A549 (cell line): ENCODE results near the gene CLSTN1. TPM values are rescaled to one million over a fixed set of nuclear protein-coding genes. Genes with fewer than 3 reads are reported as not detected.
A peak's percentile ranks its signal among the peaks of the same experiment; 100 is the strongest.

Experiments
- ATAC-seq, 2 experiments: fragments of 200-7000 bp in 1 of 2; fragments of >200 bp in 1 of 2; cut with Nextera tagmentation in 1 of 2; cut with Tn5 transposase in 1 of 2; 3 replicates each; pipeline versions ENCODE4 v1.8.0 to v1.9.1; 2018 to 2020; ENCODE audit warnings: mild to moderate bottlenecking in 1 of 2, moderate library complexity in 1 of 2
- CTCF ChIA-PET: fragments of 300-600 bp; sonication (Branson Sonifier 250); formaldehyde crosslinking; extraction: SDS; loops from one replicate; lab custom pipeline; 2021; ENCODE audit warnings: antibody characterized with exemption, inconsistent platforms; lab: Yijun Ruan, JAX
- POLR2A ChIA-PET: fragments of 350-600 bp; formaldehyde crosslinking; extraction: SDS; loops from one replicate; lab custom pipeline; 2021; ENCODE audit warnings: antibody characterized with exemption, inconsistent platforms; lab: Yijun Ruan, JAX
- DNase-seq, 2 experiments: peaks; one replicate each; pipeline versions ENCODE4 v3.0.0 to v3.0.0-alpha.2; 2011 to 2016; ENCODE audit warnings: low read depth in 1 of 2, low spot score in 1 of 2
- FAIRE-seq: peaks from 2 replicates; lab custom pipeline; 2011; peaks lifted over from hg19 to GRCh38; lab: Jason Lieb, UNC
- H3K27ac ChIP-seq, 2 experiments: fragments of >200 bp; sonication (Bioruptor Twin); formaldehyde crosslinking; 3 replicates each; pipeline ENCODE4 v1.5.1; 2016 to 2017
- H3K4me1 ChIP-seq: fragments of >200 bp; sonication (Bioruptor Twin); formaldehyde crosslinking; 3 replicates; pipeline ENCODE4 v1.6.1; 2016
- H3K4me2 ChIP-seq: fragments of >200 bp; sonication (Bioruptor Twin); formaldehyde crosslinking; 3 replicates; pipeline ENCODE4 v1.6.1; 2016
- H3K4me3 ChIP-seq: fragments of >200 bp; sonication (Bioruptor Twin); formaldehyde crosslinking; 3 replicates; pipeline ENCODE4 v1.5.1; 2016
- H3K9me3 ChIP-seq: fragments of >200 bp; sonication (Bioruptor Twin); formaldehyde crosslinking; 3 replicates; pipeline ENCODE4 v1.6.1; 2016
- CBX2 ChIP-seq: fragments of 200-600 bp; sonication (generic); IDR thresholded peaks from 2 replicates; pipeline ENCODE4 v1.6.1; 2016; ENCODE audit warnings: low read depth, mild to moderate bottlenecking, borderline replicate concordance
- CEBPB ChIP-seq, 2 experiments: fragments of >200 bp in 1 of 2; sonication (Bioruptor Twin) in 1 of 2; formaldehyde crosslinking in 1 of 2; IDR thresholded peaks; 2 replicates each; pipeline ENCODE4 v1.6.1; 2012 to 2016
- CHD2 ChIP-seq: fragments of 150-350 bp; IDR thresholded peaks from 2 replicates; pipeline ENCODE4 v1.6.1; 2014; ENCODE audit warnings: low read length; ENCODE audit not compliant: partially characterized antibody
- ESRRA ChIP-seq: fragments of 150-350 bp; IDR thresholded peaks from 2 replicates; pipeline ENCODE4 v1.6.1; 2014; ENCODE audit warnings: mild to moderate bottlenecking, low read length, borderline replicate concordance
- FOSL2 ChIP-seq, 2 experiments: fragments of 450-650 bp in 1 of 2; fragments of >200 bp in 1 of 2; sonication (Bioruptor Twin) in 1 of 2; formaldehyde crosslinking; IDR thresholded peaks; 2 replicates each; pipeline versions ENCODE4 v1.5.0 to v1.6.1; 2016 to 2020; ENCODE audit warnings: mild to moderate bottlenecking in 1 of 2, moderate library complexity in 1 of 2
- GATA3 ChIP-seq: IDR thresholded peaks from 2 replicates; pipeline ENCODE4 v1.6.1; 2012; ENCODE audit warnings: borderline replicate concordance
- HDAC2 ChIP-seq: fragments of 200-600 bp; sonication (generic); IDR thresholded peaks from 2 replicates; pipeline ENCODE4 v1.6.1; 2016
- HOXB13 ChIP-seq: fragments of 250-450 bp; sonication (Bioruptor Pico); IDR thresholded peaks from 2 replicates; pipeline ENCODE4 v1.5.0; 2020; ENCODE audit warnings: low read depth, mild to moderate bottlenecking, moderate library complexity
- HOXB5 ChIP-seq: fragments of 250-450 bp; sonication (Bioruptor Pico); IDR thresholded peaks from 2 replicates; pipeline ENCODE4 v1.5.0; 2020; ENCODE audit warnings: mild to moderate bottlenecking, moderate library complexity
- JUN ChIP-seq, 2 experiments: fragments of >200 bp; sonication (Bioruptor Twin); formaldehyde crosslinking; IDR thresholded peaks; 2 replicates in 1 of 2; 3 replicates in 1 of 2; pipeline ENCODE4 v1.6.1; 2016 to 2017
- JUNB ChIP-seq: fragments of >200 bp; sonication (Bioruptor Twin); formaldehyde crosslinking; IDR thresholded peaks from 2 replicates; pipeline ENCODE4 v1.6.1; 2016
- MAFK ChIP-seq: fragments of 450-650 bp; IDR thresholded peaks from 2 replicates; pipeline ENCODE4 v1.6.1; 2014; ENCODE audit not compliant: partially characterized antibody
- MAZ ChIP-seq: fragments of 150-350 bp; IDR thresholded peaks from 2 replicates; pipeline ENCODE4 v1.6.1; 2014; ENCODE audit warnings: antibody characterized with exemption, low read depth, low read length, borderline replicate concordance
- NFE2L2 ChIP-seq: fragments of 150-350 bp; conservative IDR thresholded peaks from 2 replicates; pipeline ENCODE4 v1.6.1; 2014; ENCODE audit warnings: low read length
- POLR2A ChIP-seq: IDR thresholded peaks from 2 replicates; pipeline ENCODE4 v1.6.1; 2012; ENCODE audit warnings: mild to moderate bottlenecking, low read length
- RARB ChIP-seq: fragments of 250-450 bp; sonication (Bioruptor Pico); IDR thresholded peaks from 2 replicates; pipeline ENCODE4 v1.8.0; 2021; ENCODE audit warnings: mild to moderate bottlenecking, moderate library complexity
- RCOR1 ChIP-seq: fragments of 150-350 bp; IDR thresholded peaks from 2 replicates; pipeline ENCODE4 v1.6.1; 2014; ENCODE audit warnings: antibody characterized with exemption, low read length, low read depth
- RNF2 ChIP-seq: fragments of 200-600 bp; sonication (generic); IDR thresholded peaks from 2 replicates; pipeline ENCODE4 v1.6.1; 2016; ENCODE audit warnings: low read depth, mild to moderate bottlenecking, antibody characterized with exemption, moderate library complexity, borderline replicate concordance
- SREBF2 ChIP-seq: fragments of 450-650 bp; IDR thresholded peaks from 2 replicates; pipeline ENCODE4 v1.6.1; 2014; ENCODE audit warnings: mild to moderate bottlenecking, moderate library complexity
- TP53 ChIP-seq: fragments of 250-450 bp; sonication (Bioruptor Pico); IDR thresholded peaks from 2 replicates; pipeline ENCODE4 v1.5.0; 2021; ENCODE audit warnings: mild to moderate bottlenecking, moderate library complexity
- ZFP36 ChIP-seq: fragments of 450-650 bp; IDR thresholded peaks from 2 replicates; pipeline ENCODE4 v1.6.1; 2014; ENCODE audit warnings: borderline replicate concordance; ENCODE audit not compliant: partially characterized antibody
- WGBS: methylation state at CpG from one replicate; pipeline ENCODE4 v1.1.6; 2017; ENCODE audit errors: missing lambda C conversion rate; 5-methylcytosine and 5-hydroxymethylcytosine counted together
- polyA plus RNA-seq, 4 experiments: library from polyadenylated mRNA; depleted of rRNA in 3 of 4; stranded (reverse); fragments of >200 nt; fragmentation: RNase III in 1 of 4; extraction: RNeasy Plus Mini Kit Qiagen cat#74134 plus additional on column Dnase treatment in 1 of 4; gene quantifications; 2 replicates in 3 of 4; 3 replicates in 1 of 4; pipeline ENCODE4 v1.2.3, GENCODE V29; 2011 to 2017
- TF ChIP-seq, protein P1 (sequence below): fragments of 450-650 bp; IDR thresholded peaks from 2 replicates; pipeline ENCODE4 v1.6.1; 2014; ENCODE audit warnings: antibody characterized with exemption
- TF ChIP-seq, protein P2 (sequence below): fragments of >200 bp; sonication (Bioruptor Twin); formaldehyde crosslinking; IDR thresholded peaks from 3 replicates; pipeline ENCODE4 v1.5.1; 2016

CLSTN1 gene
- polyA plus RNA-seq, 2 of the 4 experiments (the other 2 are of a cell fraction), result 27.3 to 56.1 TPM

DNA sequence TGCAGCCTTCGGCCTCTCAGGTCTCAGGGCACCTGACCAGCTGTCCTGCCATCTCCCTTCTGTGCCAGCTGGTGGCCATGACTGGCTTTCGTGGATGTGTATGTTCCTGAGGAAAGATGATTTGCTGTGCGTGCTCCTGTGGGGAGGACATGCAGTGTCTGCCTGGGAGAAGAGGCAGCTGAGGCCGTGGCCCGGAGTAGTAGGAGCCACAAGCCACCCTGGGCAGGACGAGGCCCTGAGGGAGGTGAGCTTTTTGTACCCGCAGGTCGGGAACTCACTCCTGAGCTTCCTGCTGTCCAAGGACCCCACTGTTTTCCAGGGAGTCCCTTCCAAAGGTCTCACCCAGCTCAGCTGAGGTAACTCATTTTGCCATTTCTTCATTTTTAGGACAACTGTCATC, 113.7 kb downstream of the CLSTN1 start:
- POLR2A ChIA-PET, result no interaction called here
- TF ChIP-seq SREBF2 (no peak), GATA3 (no peak), RARB (CRISPR knock-in tag) (no peak), NFE2L2 (no peak), CBX2 (no peak), ESRRA (no peak), TP53 (CRISPR knock-in tag) (no peak), ZFP36 (no peak), POLR2A (no peak), CHD2 (no peak), HDAC2 (no peak), MAZ (no peak), MAFK (no peak), JUNB (no peak), FOSL2 (IDR thresholded peaks at IDR 0.05) (no peak), FOSL2 (CRISPR knock-in tag; IDR thresholded peaks at IDR 0.05) (no peak)
- TF ChIP-seq, protein P1, sequence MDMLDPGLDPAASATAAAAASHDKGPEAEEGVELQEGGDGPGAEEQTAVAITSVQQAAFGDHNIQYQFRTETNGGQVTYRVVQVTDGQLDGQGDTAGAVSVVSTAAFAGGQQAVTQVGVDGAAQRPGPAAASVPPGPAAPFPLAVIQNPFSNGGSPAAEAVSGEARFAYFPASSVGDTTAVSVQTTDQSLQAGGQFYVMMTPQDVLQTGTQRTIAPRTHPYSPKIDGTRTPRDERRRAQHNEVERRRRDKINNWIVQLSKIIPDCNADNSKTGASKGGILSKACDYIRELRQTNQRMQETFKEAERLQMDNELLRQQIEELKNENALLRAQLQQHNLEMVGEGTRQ, result no peak
- TF ChIP-seq, protein P2, sequence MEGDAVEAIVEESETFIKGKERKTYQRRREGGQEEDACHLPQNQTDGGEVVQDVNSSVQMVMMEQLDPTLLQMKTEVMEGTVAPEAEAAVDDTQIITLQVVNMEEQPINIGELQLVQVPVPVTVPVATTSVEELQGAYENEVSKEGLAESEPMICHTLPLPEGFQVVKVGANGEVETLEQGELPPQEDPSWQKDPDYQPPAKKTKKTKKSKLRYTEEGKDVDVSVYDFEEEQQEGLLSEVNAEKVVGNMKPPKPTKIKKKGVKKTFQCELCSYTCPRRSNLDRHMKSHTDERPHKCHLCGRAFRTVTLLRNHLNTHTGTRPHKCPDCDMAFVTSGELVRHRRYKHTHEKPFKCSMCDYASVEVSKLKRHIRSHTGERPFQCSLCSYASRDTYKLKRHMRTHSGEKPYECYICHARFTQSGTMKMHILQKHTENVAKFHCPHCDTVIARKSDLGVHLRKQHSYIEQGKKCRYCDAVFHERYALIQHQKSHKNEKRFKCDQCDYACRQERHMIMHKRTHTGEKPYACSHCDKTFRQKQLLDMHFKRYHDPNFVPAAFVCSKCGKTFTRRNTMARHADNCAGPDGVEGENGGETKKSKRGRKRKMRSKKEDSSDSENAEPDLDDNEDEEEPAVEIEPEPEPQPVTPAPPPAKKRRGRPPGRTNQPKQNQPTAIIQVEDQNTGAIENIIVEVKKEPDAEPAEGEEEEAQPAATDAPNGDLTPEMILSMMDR, result no peak
- no peak for FAIRE-seq
- CTCF ChIA-PET, result interaction anchor here (0.9 to 1.0 kb wide), 2 partner anchors 11 to 16 kb away, joined by 3 to 6 read pairs; no protein-coding TSS in a partner anchor
- H3K4me1 ChIP-seq, result no peaks in the 10 kb centered on the region
- H3K27ac ChIP-seq, result no peak overlapping the region
- no peak overlapping the region for H3K4me2 ChIP-seq
- DNase-seq, result no peak
- H3K4me3 ChIP-seq, result no peak overlapping the region
- 91% methylated on average over 7 of the region's 8 CpGs for WGBS
- ATAC-seq, result no peak
- no peaks in the 10 kb centered on the region for H3K9me3 ChIP-seq

GRCh38 chr1:9706178-9706577, 117.6 kb downstream of the CLSTN1 start:
- ATAC-seq (no peak), FAIRE-seq (no peak)

GRCh38 chr1:9705337-9706093, 118.2 kb downstream of the CLSTN1 start:
- ChIA-PET POLR2A (interaction anchor here (0.7 kb wide), 1 partner anchor 142 kb away, joined by 5 read pairs; no protein-coding TSS in a partner anchor), CTCF (interaction anchor here (3.5 kb wide), 1 partner anchor 16 kb away, joined by 12 read pairs; no protein-coding TSS in a partner anchor)
- DNase-seq (no peak), FAIRE-seq (no peak), ATAC-seq (no peak)
- peaks cover 7% of the 10 kb centered on the region for H3K4me1 ChIP-seq
- H3K27ac ChIP-seq, result no peak overlapping the region
- WGBS, result 88% methylated on average over 8 of the region's 8 CpGs
- H3K9me3 ChIP-seq, result no peaks in the 10 kb centered on the region
- H3K4me2 ChIP-seq, result no peak overlapping the region
- no peak overlapping the region for H3K4me3 ChIP-seq
- no peak for TF ChIP-seq CHD2
- no peak for TF ChIP-seq HOXB13 (CRISPR knock-in tag)
- TF ChIP-seq MAFK, result no peak
- TF ChIP-seq RNF2, result no peak
- TF ChIP-seq CEBPB (IDR thresholded peaks at IDR 0.05), result peak in 1 of 2 experiments; percentile 14; a peak in 1 of 4 replicates

More at GRCh38 chr1:9706178-9706577, 117.6 kb downstream of the CLSTN1 start:
- DNase-seq, result no peak
- CTCF ChIA-PET, result interaction anchor here (0.6 kb wide), 1 partner anchor 76 kb away, joined by 3 read pairs; no protein-coding TSS in a partner anchor
- no peak overlapping the region for H3K4me2 ChIP-seq
- no peak overlapping the region for H3K4me3 ChIP-seq
- POLR2A ChIA-PET, result no interaction called here
- no peak overlapping the region for H3K27ac ChIP-seq
- WGBS, result 91% methylated on average over 4 of the region's 4 CpGs
- no peak for TF ChIP-seq ZFP36
- TF ChIP-seq JUNB, result no peak
- no peak for TF ChIP-seq MAFK
- TF ChIP-seq RCOR1, result no peak
- no peak for TF ChIP-seq HOXB5
- no peak for TF ChIP-seq JUN (IDR thresholded peaks at IDR 0.05)
- no peaks in the 10 kb centered on the region for H3K9me3 ChIP-seq
- peaks cover under 1% of the 10 kb centered on the region; the same call in 2 of the 3 replicates for H3K4me1 ChIP-seq
